ENCODE results near the gene FEZ2. TPM values are rescaled to one million over a fixed set of nuclear protein-coding genes. Genes with fewer than 3 reads are reported as not detected.

Gene FEZ2
- total and polyA plus RNA-seq, 2 experiments from 2014 or later: 28.0 to 32.9 TPM

DNA sequence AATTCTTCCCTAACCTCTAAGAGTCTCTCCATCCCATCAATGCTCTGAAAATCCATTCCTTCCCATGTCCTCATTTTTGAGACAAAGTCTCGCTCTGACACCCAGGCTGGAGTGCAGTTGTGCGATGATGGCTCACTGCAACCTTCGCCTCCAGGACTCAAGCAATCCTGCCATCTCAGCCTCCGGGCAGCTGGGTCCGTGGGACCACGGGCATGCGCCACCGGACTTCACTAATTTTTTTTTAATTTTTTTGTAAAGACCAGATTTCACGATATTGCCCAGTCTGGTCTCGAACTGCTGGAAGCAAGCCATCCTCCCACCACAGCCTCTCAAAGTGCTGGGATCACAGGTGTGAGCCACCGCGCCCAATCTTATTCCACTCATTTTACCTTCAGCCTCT is 1.6 kb downstream of the FEZ2 start:
- Mint-ChIP-seq H3K27me3 (ENCODE audit: insufficient read depth, low read depth, poor library complexity) (peaks cover 29% of the 10 kb centered on the region), H3K4me3 (peak overlapping the region; percentile 82), H3K9me3 (no peaks in the 10 kb centered on the region; the same call in 2 of the 3 replicates), H3K36me3 (ENCODE audit: low read depth) (peaks cover 27% of the 10 kb centered on the region), H3K27ac (no peak overlapping the region), H3K4me1 (peaks cover 26% of the 10 kb centered on the region)
- Histone ChIP-seq H3K9me2 (ENCODE audit: insufficient read depth) (no peaks in the 10 kb centered on the region), H3K4me3 (peak overlapping the region; percentile 61), H3K27ac (ENCODE audit: low read depth) (no peak overlapping the region), H3K4me2 (peak overlapping the region; percentile 81), H3K4me1 (ENCODE audit: insufficient read depth) (peaks cover 11% of the 10 kb centered on the region; the same call in 1 of the 2 replicates), H4K20me1 (replicated peaks; ENCODE audit: insufficient read depth) (peaks cover 32% of the 10 kb centered on the region), H2AFZ (no peak overlapping the region), H3F3A (replicated peaks; ENCODE audit: low read depth) (0 out of 2 replicates have a peak, but pooled peaks cover 9% of the 10 kb centered on the region), H3K79me2 (replicated peaks; ENCODE audit: insufficient read depth) (peaks cover 52% of the 10 kb centered on the region), H3K36me3 (ENCODE audit: insufficient read depth) (no peaks in the 10 kb centered on the region; the same call in 1 of the 2 replicates), H3K27me3 (ENCODE audit: insufficient read depth) (peaks cover 8% of the 10 kb centered on the region; the same call in 1 of the 2 replicates)
- no peak for TF ChIP-seq ZNF114 (CRISPR knock-in tag; IDR thresholded peaks at IDR 0.05)
- TF ChIP-seq EZH2 (IDR thresholded peaks at IDR 0.05; ENCODE audit: low read depth, unreplicated experiment): no peak
- TF ChIP-seq EZH2phosphoT487 (IDR thresholded peaks at IDR 0.05; ENCODE audit: unreplicated experiment): no peak
- TF ChIP-seq, protein P1, sequence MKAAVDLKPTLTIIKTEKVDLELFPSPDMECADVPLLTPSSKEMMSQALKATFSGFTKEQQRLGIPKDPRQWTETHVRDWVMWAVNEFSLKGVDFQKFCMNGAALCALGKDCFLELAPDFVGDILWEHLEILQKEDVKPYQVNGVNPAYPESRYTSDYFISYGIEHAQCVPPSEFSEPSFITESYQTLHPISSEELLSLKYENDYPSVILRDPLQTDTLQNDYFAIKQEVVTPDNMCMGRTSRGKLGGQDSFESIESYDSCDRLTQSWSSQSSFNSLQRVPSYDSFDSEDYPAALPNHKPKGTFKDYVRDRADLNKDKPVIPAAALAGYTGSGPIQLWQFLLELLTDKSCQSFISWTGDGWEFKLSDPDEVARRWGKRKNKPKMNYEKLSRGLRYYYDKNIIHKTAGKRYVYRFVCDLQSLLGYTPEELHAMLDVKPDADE (IDR thresholded peaks at IDR 0.05): no peak
- TF ChIP-seq JUNB (IDR thresholded peaks at IDR 0.05; ENCODE audit: unreplicated experiment): no peak
- no peak for TF ChIP-seq CREB1 (CRISPR knock-in tag; IDR thresholded peaks at IDR 0.05; ENCODE audit: low read depth)
- TF ChIP-seq, protein P2, sequence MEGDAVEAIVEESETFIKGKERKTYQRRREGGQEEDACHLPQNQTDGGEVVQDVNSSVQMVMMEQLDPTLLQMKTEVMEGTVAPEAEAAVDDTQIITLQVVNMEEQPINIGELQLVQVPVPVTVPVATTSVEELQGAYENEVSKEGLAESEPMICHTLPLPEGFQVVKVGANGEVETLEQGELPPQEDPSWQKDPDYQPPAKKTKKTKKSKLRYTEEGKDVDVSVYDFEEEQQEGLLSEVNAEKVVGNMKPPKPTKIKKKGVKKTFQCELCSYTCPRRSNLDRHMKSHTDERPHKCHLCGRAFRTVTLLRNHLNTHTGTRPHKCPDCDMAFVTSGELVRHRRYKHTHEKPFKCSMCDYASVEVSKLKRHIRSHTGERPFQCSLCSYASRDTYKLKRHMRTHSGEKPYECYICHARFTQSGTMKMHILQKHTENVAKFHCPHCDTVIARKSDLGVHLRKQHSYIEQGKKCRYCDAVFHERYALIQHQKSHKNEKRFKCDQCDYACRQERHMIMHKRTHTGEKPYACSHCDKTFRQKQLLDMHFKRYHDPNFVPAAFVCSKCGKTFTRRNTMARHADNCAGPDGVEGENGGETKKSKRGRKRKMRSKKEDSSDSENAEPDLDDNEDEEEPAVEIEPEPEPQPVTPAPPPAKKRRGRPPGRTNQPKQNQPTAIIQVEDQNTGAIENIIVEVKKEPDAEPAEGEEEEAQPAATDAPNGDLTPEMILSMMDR (conservative IDR thresholded peaks at IDR 0.05; ENCODE audit: low read depth in 2 of 2): no peak
- TF ChIP-seq STAT1 (IDR thresholded peaks at IDR 0.05; ENCODE audit: unreplicated experiment): no peak
- TF ChIP-seq NANOG (IDR thresholded peaks at IDR 0.05; ENCODE audit: borderline replicate concordance): no peak
- TF ChIP-seq, protein P3, sequence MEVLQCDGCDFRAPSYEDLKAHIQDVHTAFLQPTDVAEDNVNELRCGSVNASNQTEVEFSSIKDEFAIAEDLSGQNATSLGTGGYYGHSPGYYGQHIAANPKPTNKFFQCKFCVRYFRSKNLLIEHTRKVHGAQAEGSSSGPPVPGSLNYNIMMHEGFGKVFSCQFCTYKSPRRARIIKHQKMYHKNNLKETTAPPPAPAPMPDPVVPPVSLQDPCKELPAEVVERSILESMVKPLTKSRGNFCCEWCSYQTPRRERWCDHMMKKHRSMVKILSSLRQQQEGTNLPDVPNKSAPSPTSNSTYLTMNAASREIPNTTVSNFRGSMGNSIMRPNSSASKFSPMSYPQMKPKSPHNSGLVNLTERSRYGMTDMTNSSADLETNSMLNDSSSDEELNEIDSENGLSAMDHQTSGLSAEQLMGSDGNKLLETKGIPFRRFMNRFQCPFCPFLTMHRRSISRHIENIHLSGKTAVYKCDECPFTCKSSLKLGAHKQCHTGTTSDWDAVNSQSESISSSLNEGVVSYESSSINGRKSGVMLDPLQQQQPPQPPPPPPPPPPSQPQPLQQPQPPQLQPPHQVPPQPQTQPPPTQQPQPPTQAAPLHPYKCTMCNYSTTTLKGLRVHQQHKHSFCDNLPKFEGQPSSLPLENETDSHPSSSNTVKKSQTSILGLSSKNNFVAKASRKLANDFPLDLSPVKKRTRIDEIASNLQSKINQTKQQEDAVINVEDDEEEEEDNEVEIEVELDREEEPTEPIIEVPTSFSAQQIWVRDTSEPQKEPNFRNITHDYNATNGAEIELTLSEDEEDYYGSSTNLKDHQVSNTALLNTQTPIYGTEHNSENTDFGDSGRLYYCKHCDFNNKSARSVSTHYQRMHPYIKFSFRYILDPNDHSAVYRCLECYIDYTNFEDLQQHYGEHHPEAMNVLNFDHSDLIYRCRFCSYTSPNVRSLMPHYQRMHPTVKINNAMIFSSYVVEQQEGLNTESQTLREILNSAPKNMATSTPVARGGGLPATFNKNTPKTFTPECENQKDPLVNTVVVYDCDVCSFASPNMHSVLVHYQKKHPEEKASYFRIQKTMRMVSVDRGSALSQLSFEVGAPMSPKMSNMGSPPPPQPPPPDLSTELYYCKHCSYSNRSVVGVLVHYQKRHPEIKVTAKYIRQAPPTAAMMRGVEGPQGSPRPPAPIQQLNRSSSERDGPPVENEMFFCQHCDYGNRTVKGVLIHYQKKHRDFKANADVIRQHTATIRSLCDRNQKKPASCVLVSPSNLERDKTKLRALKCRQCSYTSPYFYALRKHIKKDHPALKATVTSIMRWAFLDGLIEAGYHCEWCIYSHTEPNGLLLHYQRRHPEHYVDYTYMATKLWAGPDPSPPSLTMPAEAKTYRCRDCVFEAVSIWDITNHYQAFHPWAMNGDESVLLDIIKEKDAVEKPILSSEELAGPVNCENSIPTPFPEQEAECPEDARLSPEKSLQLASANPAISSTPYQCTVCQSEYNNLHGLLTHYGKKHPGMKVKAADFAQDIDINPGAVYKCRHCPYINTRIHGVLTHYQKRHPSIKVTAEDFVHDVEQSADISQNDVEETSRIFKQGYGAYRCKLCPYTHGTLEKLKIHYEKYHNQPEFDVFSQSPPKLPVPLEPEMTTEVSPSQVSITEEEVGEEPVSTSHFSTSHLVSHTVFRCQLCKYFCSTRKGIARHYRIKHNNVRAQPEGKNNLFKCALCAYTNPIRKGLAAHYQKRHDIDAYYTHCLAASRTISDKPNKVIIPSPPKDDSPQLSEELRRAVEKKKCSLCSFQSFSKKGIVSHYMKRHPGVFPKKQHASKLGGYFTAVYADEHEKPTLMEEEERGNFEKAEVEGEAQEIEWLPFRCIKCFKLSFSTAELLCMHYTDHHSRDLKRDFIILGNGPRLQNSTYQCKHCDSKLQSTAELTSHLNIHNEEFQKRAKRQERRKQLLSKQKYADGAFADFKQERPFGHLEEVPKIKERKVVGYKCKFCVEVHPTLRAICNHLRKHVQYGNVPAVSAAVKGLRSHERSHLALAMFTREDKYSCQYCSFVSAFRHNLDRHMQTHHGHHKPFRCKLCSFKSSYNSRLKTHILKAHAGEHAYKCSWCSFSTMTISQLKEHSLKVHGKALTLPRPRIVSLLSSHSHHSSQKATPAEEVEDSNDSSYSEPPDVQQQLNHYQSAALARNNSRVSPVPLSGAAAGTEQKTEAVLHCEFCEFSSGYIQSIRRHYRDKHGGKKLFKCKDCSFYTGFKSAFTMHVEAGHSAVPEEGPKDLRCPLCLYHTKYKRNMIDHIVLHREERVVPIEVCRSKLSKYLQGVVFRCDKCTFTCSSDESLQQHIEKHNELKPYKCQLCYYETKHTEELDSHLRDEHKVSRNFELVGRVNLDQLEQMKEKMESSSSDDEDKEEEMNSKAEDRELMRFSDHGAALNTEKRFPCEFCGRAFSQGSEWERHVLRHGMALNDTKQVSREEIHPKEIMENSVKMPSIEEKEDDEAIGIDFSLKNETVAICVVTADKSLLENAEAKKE (CRISPR knock-in tag; IDR thresholded peaks at IDR 0.05): no peak
- TF ChIP-seq, protein P4, sequence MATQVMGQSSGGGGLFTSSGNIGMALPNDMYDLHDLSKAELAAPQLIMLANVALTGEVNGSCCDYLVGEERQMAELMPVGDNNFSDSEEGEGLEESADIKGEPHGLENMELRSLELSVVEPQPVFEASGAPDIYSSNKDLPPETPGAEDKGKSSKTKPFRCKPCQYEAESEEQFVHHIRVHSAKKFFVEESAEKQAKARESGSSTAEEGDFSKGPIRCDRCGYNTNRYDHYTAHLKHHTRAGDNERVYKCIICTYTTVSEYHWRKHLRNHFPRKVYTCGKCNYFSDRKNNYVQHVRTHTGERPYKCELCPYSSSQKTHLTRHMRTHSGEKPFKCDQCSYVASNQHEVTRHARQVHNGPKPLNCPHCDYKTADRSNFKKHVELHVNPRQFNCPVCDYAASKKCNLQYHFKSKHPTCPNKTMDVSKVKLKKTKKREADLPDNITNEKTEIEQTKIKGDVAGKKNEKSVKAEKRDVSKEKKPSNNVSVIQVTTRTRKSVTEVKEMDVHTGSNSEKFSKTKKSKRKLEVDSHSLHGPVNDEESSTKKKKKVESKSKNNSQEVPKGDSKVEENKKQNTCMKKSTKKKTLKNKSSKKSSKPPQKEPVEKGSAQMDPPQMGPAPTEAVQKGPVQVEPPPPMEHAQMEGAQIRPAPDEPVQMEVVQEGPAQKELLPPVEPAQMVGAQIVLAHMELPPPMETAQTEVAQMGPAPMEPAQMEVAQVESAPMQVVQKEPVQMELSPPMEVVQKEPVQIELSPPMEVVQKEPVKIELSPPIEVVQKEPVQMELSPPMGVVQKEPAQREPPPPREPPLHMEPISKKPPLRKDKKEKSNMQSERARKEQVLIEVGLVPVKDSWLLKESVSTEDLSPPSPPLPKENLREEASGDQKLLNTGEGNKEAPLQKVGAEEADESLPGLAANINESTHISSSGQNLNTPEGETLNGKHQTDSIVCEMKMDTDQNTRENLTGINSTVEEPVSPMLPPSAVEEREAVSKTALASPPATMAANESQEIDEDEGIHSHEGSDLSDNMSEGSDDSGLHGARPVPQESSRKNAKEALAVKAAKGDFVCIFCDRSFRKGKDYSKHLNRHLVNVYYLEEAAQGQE (IDR thresholded peaks at IDR 0.05; ENCODE audit: unreplicated experiment): no peak
- TF ChIP-seq POLR2AphosphoS5 (IDR thresholded peaks at IDR 0.05; ENCODE audit: low read depth): no peak
- no peak for TF ChIP-seq ZNF331 (CRISPR knock-in tag; IDR thresholded peaks at IDR 0.05; ENCODE audit: low read depth)
- no peak for DNase-seq (ENCODE audit: low spot score)
- ATAC-seq: no peak

Measured in GM23338 (cell line).